Measurements from ENCODE around the gene NGFR.

- TF ChIP-seq ATF3 (CRISPR knock-in tag; conservative IDR thresholded peaks at IDR 0.05) (no peak), CTCF (IDR thresholded peaks at IDR 0.05) (no peak), ZNF219 (CRISPR knock-in tag; IDR thresholded peaks at IDR 0.05; ENCODE audit: borderline replicate concordance) (no peak), USF2 (CRISPR knock-in tag; IDR thresholded peaks at IDR 0.05) (no peak), MAX (CRISPR knock-in tag; IDR thresholded peaks at IDR 0.05) (no peak), ZSCAN18 (CRISPR knock-in tag; IDR thresholded peaks at IDR 0.05) (no peak), ESRRA (CRISPR knock-in tag; IDR thresholded peaks at IDR 0.05; ENCODE audit: borderline replicate concordance) (no peak), KAT7 (CRISPR knock-in tag; IDR thresholded peaks at IDR 0.05; ENCODE audit: borderline replicate concordance) (no peak), FOXK1 (CRISPR knock-in tag; IDR thresholded peaks at IDR 0.05) (no peak), TCF7 (CRISPR knock-in tag; IDR thresholded peaks at IDR 0.05; ENCODE audit: low read depth) (no peak)
Observed at GRCh38 chr17:49452661-49453060, 42.4 kb upstream of the NGFR start.

All from WTC11 (cell line).